HepG2 (cell line): ENCODE data around the gene PROX1. TPM values are rescaled to one million over a fixed set of nuclear protein-coding genes. Genes with fewer than 3 reads are reported as not detected.

Source experiments
- BRCA1 ChIP-seq: sonication (generic); formaldehyde crosslinking; IDR thresholded peaks from 2 replicates; pipeline ENCODE4 v1.4.0; 2020; ENCODE audit warnings: missing genetic modification reagents
- DDIT3 ChIP-seq: sonication (generic); formaldehyde crosslinking; IDR thresholded peaks from 2 replicates; pipeline ENCODE4 v1.4.0; 2020; ENCODE audit warnings: mild to moderate bottlenecking, missing genetic modification reagents
- GATAD2A ChIP-seq: IDR thresholded peaks from 2 replicates; pipeline ENCODE4 v1.6.1; 2016
- KDM3A ChIP-seq: IDR thresholded peaks from 2 replicates; pipeline ENCODE4 v1.6.1; 2018; ENCODE audit warnings: low read depth, missing compliant biosample characterization
- KMT2B ChIP-seq: IDR thresholded peaks from 2 replicates; pipeline ENCODE4 v1.6.1; 2016; ENCODE audit warnings: missing genetic modification reagents, missing compliant biosample characterization
- NR1H2 ChIP-seq: sonication (generic); formaldehyde crosslinking; IDR thresholded peaks from 2 replicates; pipeline ENCODE4 v1.8.1; 2022; ENCODE audit warnings: low read depth, missing genetic modification reagents, borderline replicate concordance
- NR2C2 ChIP-seq: sonication (generic); formaldehyde crosslinking; IDR thresholded peaks from 2 replicates; pipeline ENCODE4 v1.4.0; 2020; ENCODE audit warnings: missing genetic modification reagents, mild to moderate bottlenecking, moderate library complexity, borderline replicate concordance
- PHF5A ChIP-seq: IDR thresholded peaks from one replicate; pipeline ENCODE4 v1.6.1; 2018; ENCODE audit warnings: low read depth, missing genetic modification reagents; ENCODE audit not compliant: unreplicated experiment
- POLR2A ChIP-seq, 2 experiments: IDR thresholded peaks; 2 replicates each; pipeline ENCODE4 v1.6.1; 2011; ENCODE audit warnings: low read depth in 2 of 2, low read length in 2 of 2, mild to moderate bottlenecking in 1 of 2, moderate library complexity in 1 of 2; ENCODE audit not compliant: insufficient read depth in 1 of 2
- SAFB2 ChIP-seq: sonication (generic); formaldehyde crosslinking; IDR thresholded peaks from 2 replicates; pipeline ENCODE4 v1.5.1; 2020; ENCODE audit warnings: missing genetic modification reagents, low read depth, mild to moderate bottlenecking, borderline replicate concordance
- SNAPC4 ChIP-seq: sonication (generic); formaldehyde crosslinking; IDR thresholded peaks from 2 replicates; pipeline ENCODE4 v1.4.0; 2020; ENCODE audit warnings: mild to moderate bottlenecking, missing genetic modification reagents
- TOPORS ChIP-seq: sonication (generic); formaldehyde crosslinking; IDR thresholded peaks from 2 replicates; pipeline ENCODE4 v1.8.0; 2023; ENCODE audit warnings: mild to moderate bottlenecking, missing genetic modification reagents
- ZBTB33 ChIP-seq: sonication (generic); formaldehyde crosslinking; IDR thresholded peaks from 2 replicates; pipeline ENCODE4 v1.4.0; 2020; ENCODE audit warnings: missing genetic modification reagents
- ZBTB39 ChIP-seq: sonication (generic); formaldehyde crosslinking; IDR thresholded peaks from 2 replicates; pipeline ENCODE4 v1.5.0; 2020; ENCODE audit warnings: missing genetic modification reagents
- ZNF639 ChIP-seq: conservative IDR thresholded peaks from 2 replicates; pipeline ENCODE4 v1.6.1; 2018; ENCODE audit warnings: missing genetic modification reagents
- ZNF784 ChIP-seq: sonication (generic); formaldehyde crosslinking; IDR thresholded peaks from 2 replicates; pipeline ENCODE4 v1.5.1; 2020; ENCODE audit warnings: missing genetic modification reagents, mild to moderate bottlenecking, borderline replicate concordance
- ZSCAN9 ChIP-seq: IDR thresholded peaks from 2 replicates; pipeline ENCODE4 v1.6.1; 2016; ENCODE audit warnings: borderline replicate concordance
- polyA plus RNA-seq, 8 experiments: library from polyadenylated mRNA; depleted of rRNA in 3 of 8; stranded (reverse) in 7 of 8; unstranded in 1 of 8; fragments of >200 nt; fragmentation: Illumina TruSeq in 4 of 8; extraction: Trizol in 4 of 8; gene quantifications; 2 replicates each; pipeline versions ENCODE4 v1.2.1 to v1.2.3, GENCODE V29; 2011 to 2016; ENCODE audit warnings: low read depth in 4 of 8, missing spikeins in 1 of 8, mixed read lengths in 1 of 8; ENCODE audit not compliant: insufficient read depth in 1 of 8
- total RNA-seq, 5 experiments: library from RNA; depleted of rRNA; stranded (reverse); fragments of >200 nt; fragmentation: Illumina TruSeq; extraction: Trizol; gene quantifications; 2 replicates each; pipeline ENCODE4 v1.2.3, GENCODE V29; 2016; ENCODE audit warnings: low read depth in 1 of 5

PROX1 gene
- total and polyA plus RNA-seq, 2 of the 13 experiments (the other 11 are each of a cell fraction or from before 2014, with no cell fraction given), result 12.3 to 30.2 TPM

GRCh38 chr1:213984387-213985208, 3.2 kb upstream of the PROX1 start (continued):
- TF ChIP-seq ZNF784 (CRISPR knock-in tag), result no peak
- no peak for TF ChIP-seq ZSCAN9 (CRISPR knock-in tag)
- 0 out of 2 replicates have a peak, but pooled peaks have one; percentile 21 for TF ChIP-seq NR2C2 (CRISPR knock-in tag)
- TF ChIP-seq BRCA1 (CRISPR knock-in tag), result no peak
- no peak for TF ChIP-seq ZNF639 (CRISPR knock-in tag)
- 0 out of 4 replicates have a peak, but pooled peaks of 1 of the 2 experiments have one; percentile 25 for TF ChIP-seq POLR2A (IDR thresholded peaks at IDR 0.05; ENCODE audit: insufficient read depth in 1 of 2, low read depth in 2 of 2, low read length in 2 of 2)
- TF ChIP-seq SNAPC4, result no peak
- peak; percentile 43 for TF ChIP-seq GATAD2A (CRISPR knock-in tag)
- TF ChIP-seq ZBTB33 (CRISPR knock-in tag), result peak; percentile 92
- TF ChIP-seq KDM3A (CRISPR knock-in tag), result no peak
- TF ChIP-seq ZBTB39, result no peak
- no peak for TF ChIP-seq TOPORS
- no peak for TF ChIP-seq DDIT3
- TF ChIP-seq KMT2B (CRISPR knock-in tag), result no peak
- TF ChIP-seq SAFB2, result no peak
- TF ChIP-seq PHF5A, result no peak
- no peak for TF ChIP-seq NR1H2
